Liver (tissue), 3 donors: ENCODE results near the gene FAXC.

ENCODE experiments used
- CTCF ChIP-seq: fragments of 150-350 bp; IDR thresholded peaks from 2 replicates; pipeline ENCODE4 v1.5.1; 2017; ENCODE audit warnings: improper control_type of control experiment, low read depth, low read length; ENCODE audit not compliant: missing input control
- FOXA2 ChIP-seq: IDR thresholded peaks from 2 replicates; pipeline ENCODE4 v1.6.1; 2016; ENCODE audit warnings: antibody characterized with exemption
- JUND ChIP-seq, 2 donors: IDR thresholded peaks; 2 replicates each; pipeline ENCODE4 v1.6.1; 2016; ENCODE audit warnings: antibody characterized with exemption in 2 of 2
- RXRA ChIP-seq, 2 donors: IDR thresholded peaks; 2 replicates each; pipeline ENCODE4 v1.6.1; 2017 to 2018; ENCODE audit warnings: antibody characterized with exemption in 2 of 2, mild to moderate bottlenecking in 1 of 2
- SP1 ChIP-seq: IDR thresholded peaks from 2 replicates; pipeline ENCODE4 v1.6.1; 2018; ENCODE audit warnings: antibody characterized with exemption, mild to moderate bottlenecking
- TAF1 ChIP-seq: conservative IDR thresholded peaks from 2 replicates; pipeline ENCODE4 v1.6.1; 2016; ENCODE audit warnings: antibody characterized with exemption, mild to moderate bottlenecking
- TF ChIP-seq, protein P1 (sequence below): IDR thresholded peaks from 2 replicates; pipeline ENCODE4 v1.6.1; 2016; ENCODE audit warnings: antibody characterized with exemption, mild to moderate bottlenecking
- donor health status: healthy.
- donor health status: healthy.

DNA sequence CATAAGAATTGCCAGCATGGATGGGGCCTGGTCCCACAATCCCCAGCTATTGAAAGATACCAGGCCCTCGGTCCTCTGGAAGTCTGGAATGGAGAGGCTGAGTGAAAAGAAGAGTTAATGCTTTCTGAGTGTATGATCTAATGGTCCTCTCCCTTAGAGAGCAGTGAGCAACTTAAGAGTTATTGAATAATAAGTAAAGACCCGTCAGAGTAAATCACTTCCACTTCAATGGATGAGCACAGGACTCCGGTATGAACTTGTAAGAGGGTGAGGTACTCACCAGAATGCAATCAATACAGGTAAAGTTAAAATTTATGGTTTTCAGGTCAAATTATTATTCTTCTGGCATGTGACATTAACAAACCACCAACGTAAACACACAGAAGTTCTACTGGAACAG is 39.9 kb downstream of the FAXC start:
- TF ChIP-seq RXRA (IDR thresholded peaks at IDR 0.05) (no peak), CTCF (no peak), TAF1 (no peak), JUND (IDR thresholded peaks at IDR 0.05) (no peak), FOXA2 (no peak), SP1 (no peak)
- TF ChIP-seq, protein P1, sequence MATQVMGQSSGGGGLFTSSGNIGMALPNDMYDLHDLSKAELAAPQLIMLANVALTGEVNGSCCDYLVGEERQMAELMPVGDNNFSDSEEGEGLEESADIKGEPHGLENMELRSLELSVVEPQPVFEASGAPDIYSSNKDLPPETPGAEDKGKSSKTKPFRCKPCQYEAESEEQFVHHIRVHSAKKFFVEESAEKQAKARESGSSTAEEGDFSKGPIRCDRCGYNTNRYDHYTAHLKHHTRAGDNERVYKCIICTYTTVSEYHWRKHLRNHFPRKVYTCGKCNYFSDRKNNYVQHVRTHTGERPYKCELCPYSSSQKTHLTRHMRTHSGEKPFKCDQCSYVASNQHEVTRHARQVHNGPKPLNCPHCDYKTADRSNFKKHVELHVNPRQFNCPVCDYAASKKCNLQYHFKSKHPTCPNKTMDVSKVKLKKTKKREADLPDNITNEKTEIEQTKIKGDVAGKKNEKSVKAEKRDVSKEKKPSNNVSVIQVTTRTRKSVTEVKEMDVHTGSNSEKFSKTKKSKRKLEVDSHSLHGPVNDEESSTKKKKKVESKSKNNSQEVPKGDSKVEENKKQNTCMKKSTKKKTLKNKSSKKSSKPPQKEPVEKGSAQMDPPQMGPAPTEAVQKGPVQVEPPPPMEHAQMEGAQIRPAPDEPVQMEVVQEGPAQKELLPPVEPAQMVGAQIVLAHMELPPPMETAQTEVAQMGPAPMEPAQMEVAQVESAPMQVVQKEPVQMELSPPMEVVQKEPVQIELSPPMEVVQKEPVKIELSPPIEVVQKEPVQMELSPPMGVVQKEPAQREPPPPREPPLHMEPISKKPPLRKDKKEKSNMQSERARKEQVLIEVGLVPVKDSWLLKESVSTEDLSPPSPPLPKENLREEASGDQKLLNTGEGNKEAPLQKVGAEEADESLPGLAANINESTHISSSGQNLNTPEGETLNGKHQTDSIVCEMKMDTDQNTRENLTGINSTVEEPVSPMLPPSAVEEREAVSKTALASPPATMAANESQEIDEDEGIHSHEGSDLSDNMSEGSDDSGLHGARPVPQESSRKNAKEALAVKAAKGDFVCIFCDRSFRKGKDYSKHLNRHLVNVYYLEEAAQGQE: no peak
